Aorta (tissue), 5 donors: ENCODE measurements around the gene MLX. TPM values are rescaled to one million over a fixed set of nuclear protein-coding genes. Genes with fewer than 3 reads are reported as not detected.
A peak's percentile ranks its signal among the peaks of the same experiment; 100 is the strongest.

Experiments
- ATAC-seq: fragments of 200-7000 bp; cut with Tn5 transposase; one replicate; pipeline ENCODE4 v1.9.1; 2022; ENCODE audit warnings: moderate library complexity; ENCODE audit not compliant: low FRiP score
- DNase-seq, 2 donors: peaks; one replicate each; pipeline ENCODE4 v3.0.0-alpha.2; 2020
- H3K27ac ChIP-seq, 2 donors: one replicate each; pipeline ENCODE4 v1.5.1; 2013; ENCODE audit warnings: low read length in 2 of 2, mild to moderate bottlenecking in 2 of 2, moderate library complexity in 2 of 2, control low read depth in 1 of 2, inconsistent platforms in 1 of 2, low read depth in 1 of 2
- H3K27me3 ChIP-seq, 2 donors: one replicate each; pipeline ENCODE4 v1.6.1; 2013; ENCODE audit warnings: control low read depth in 1 of 2, low read length in 1 of 2, mild to moderate bottlenecking in 1 of 2, moderate library complexity in 1 of 2; ENCODE audit not compliant: insufficient read depth in 2 of 2, control insufficient read depth in 1 of 2
- H3K36me3 ChIP-seq, 2 donors: one replicate each; pipeline ENCODE4 v1.6.1; 2013; ENCODE audit warnings: control low read depth in 1 of 2, low read length in 1 of 2, mild to moderate bottlenecking in 1 of 2; ENCODE audit not compliant: insufficient read depth in 2 of 2, control insufficient read depth in 1 of 2
- H3K4me1 ChIP-seq, 2 donors: one replicate each; pipeline ENCODE4 v1.6.1; 2013; ENCODE audit warnings: low read length in 2 of 2, control low read depth in 1 of 2, mild to moderate bottlenecking in 1 of 2, moderate library complexity in 1 of 2; ENCODE audit not compliant: insufficient read depth in 2 of 2, control insufficient read depth in 1 of 2
- H3K4me3 ChIP-seq, 2 donors: one replicate each; pipeline ENCODE4 v1.5.1; 2013; ENCODE audit warnings: low read length in 2 of 2, control low read depth in 1 of 2, mild to moderate bottlenecking in 1 of 2
- H3K9me3 ChIP-seq: one replicate; pipeline ENCODE4 v1.6.1; 2013; ENCODE audit warnings: mild to moderate bottlenecking, low read length; ENCODE audit not compliant: control insufficient read depth
- WGBS, 2 donors: extraction: QIAGEN DNeasy Blood & Tissue Kit; methylation state at CpG; one replicate each; pipeline ENCODE4 v1.1.7; 2013; 5-methylcytosine and 5-hydroxymethylcytosine counted together
- intact Hi-C, 2 donors: fragments of 100-400 bp; cut with DNase I; formaldehyde crosslinking; loops; one replicate each; pipeline versions ENCODE4 v1.14.2 to v1.15.0; 2022
- polyA plus RNA-seq, 2 donors: library from polyadenylated mRNA; stranded (reverse); fragments of 200-250 nt; gene quantifications; one replicate each; pipeline ENCODE4 v1.2.3, GENCODE V29; 2013
- total RNA-seq, 2 donors: library from RNA; stranded (reverse); fragmentation: NEBNext Ultra II Directional; extraction: Animal tissue kit (Norgen Biotek cat#: 25700); gene quantifications; one replicate each; pipeline ENCODE4 v1.2.1, GENCODE V29; 2021
- donor health status: healthy with polysubstance abuse.
- donor health status: Bipolar disorder and iron deficiency.
- donor health status: DM: no; HTN: no; CAD: no.
- donor health status: DM: no; HTN: no; CAD: no.
- donor health status: DM: yes; HTN: yes; CAD: no.

Gene MLX
- total and polyA plus RNA-seq, 4 donors = 31.9 to 38.6 (median 34.0) TPM

DNA sequence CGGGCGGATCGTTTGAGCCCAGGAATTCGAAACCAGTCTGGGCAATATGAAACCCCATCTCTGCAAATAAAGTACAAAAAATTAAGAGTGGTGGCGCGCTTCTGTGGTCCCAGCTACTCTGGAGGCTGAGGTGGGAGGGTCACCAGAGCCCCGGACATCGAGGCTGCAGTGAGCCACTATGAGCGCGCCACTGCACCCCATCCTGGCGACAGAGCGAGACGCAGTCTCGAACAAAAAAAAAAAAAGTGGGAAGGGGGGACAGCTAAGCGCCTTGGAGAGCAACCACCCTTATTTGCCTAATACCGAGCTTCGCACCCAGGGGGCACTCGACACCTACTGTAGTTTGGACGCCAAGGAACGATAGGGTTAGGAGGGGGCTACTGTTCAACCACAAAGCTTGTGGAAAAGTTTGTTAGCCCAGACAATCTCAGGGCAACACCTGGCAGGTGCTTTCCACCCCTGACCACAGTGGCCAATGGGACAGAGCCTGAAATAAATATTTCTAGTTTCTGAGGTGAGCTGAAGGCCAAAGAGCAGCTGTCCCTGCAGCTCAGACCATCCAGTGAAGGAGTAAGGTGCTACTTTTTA, 11.5 kb downstream of the MLX start:
- Histone ChIP-seq H3K27me3 (no peaks in the 10 kb centered on the region), H3K4me3 (peak overlapping the region; percentile 39 to 93), H3K27ac (peak overlapping the region in 1 of 2 donors; percentile 91), H3K36me3 (peaks cover 4 to 23% of the 10 kb centered on the region in 2 donors), H3K4me1 (no peaks in the 10 kb centered on the region), H3K9me3 (no peaks in the 10 kb centered on the region)
- 0 to 1% methylated on average over 20 of the region's 20 CpGs for WGBS, 2 donors
- DNase-seq (peak; percentile 75 to 92), ATAC-seq (peak; percentile 84)
- intact Hi-C loops = loop anchor here in 1 of 2 donors (2.0 to 10.0 kb wide), 2 partner anchors 184 to 256 kb away; partner anchors contain the start of gene PSME3

DNA sequence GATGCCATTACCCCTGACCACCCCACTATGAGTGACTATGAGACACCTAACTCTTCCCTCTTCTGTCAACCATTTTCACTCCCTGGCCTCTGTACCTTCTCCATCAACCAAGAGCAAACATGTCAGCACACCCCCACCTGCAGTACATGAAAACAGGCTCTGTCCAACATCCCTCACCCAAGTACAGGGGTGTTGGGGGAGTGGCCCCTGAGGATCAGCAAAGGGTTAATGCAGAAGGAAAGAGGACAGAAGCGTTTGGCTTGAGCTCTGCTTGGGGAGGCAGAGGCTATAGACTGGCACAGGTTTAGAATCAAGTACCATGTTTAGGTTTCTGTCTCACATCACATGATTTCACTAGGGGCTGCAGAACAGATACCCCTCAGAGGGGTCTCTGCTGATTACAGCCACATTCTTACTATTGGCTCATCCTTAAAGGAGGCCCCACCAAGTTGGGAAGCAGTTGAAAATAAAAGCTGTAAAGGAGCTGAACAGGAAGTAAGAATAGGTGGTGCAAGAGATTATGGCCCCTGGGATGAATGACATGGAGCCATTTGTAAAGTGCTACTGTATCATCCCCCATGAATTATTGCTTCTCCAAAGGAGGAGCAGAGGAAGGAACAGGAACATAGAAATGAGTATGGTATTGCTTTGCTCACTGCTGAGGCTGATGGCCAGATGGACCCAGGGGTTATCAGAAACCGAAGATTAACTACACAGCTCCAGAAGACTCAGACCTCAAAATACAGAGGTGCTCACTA, 13.1 kb downstream of the MLX start:
- no peaks in the 10 kb centered on the region for H3K9me3 ChIP-seq

GRCh38 chr17:42581744-42582270, 14.9 kb downstream of the MLX start:
- H3K4me3 ChIP-seq = no peak overlapping the region
- ATAC-seq = no peak
- 82 to 85% methylated on average over 10 of the region's 10 CpGs for WGBS, 2 donors
- intact Hi-C loops = loop anchor here in 1 of 2 donors (5.0 to 10.0 kb wide), 2 partner anchors 100 to 183 kb away; partner anchors contain the start of genes CCR10, CNTNAP1 and RAMP2
- no peaks in the 10 kb centered on the region for H3K4me1 ChIP-seq
- H3K9me3 ChIP-seq = no peaks in the 10 kb centered on the region
- peaks cover 7 to 26% of the 10 kb centered on the region in 2 donors for H3K36me3 ChIP-seq
- no peak overlapping the region for H3K27ac ChIP-seq
- H3K27me3 ChIP-seq = no peaks in the 10 kb centered on the region
- DNase-seq = peak in 1 of 2 donors; percentile 67

More for the DNA sequence above, 13.1 kb downstream of the MLX start:
- WGBS, 2 donors = 47 to 48% methylated on average over 2 of the region's 2 CpGs
- no peaks in the 10 kb centered on the region for H3K27me3 ChIP-seq
- DNase-seq (peak in 1 of 2 donors; percentile 2), ATAC-seq (no peak)
- intact Hi-C loops = loop anchor here (2.0 to 10.0 kb wide), 4 partner anchors 102 to 255 kb away; partner anchors contain the start of genes CCR10 (in 1 of the 2), CNTNAP1 (in 1 of the 2), PSME3 (in 1 of the 2) and RAMP2 (in 1 of the 2)
- H3K27ac ChIP-seq = no peak overlapping the region
- H3K4me3 ChIP-seq = no peak overlapping the region
- no peaks in the 10 kb centered on the region for H3K4me1 ChIP-seq
- peaks cover 6 to 23% of the 10 kb centered on the region in 2 donors for H3K36me3 ChIP-seq

DNA sequence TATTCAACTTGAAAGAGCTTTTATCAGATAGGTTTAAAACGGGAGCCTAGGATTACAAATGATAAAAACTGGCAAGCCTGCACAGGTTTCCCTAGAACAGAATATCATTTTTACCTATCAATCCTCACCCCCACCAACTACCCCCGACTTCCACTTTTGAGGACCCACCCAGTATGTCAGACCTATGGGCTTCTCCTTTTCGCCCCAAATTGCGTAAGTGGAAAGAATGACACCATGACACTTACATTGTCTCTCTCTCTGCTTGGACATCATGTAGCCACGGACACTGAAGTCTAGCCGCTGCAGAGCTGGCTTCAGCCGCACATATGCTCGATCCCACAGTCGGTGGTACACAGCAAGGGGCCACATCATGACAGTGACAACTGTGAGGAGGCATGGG, 18.0 kb downstream of the MLX start:
- no peaks in the 10 kb centered on the region for H3K9me3 ChIP-seq
- H3K27me3 ChIP-seq = no peaks in the 10 kb centered on the region
- peaks cover 16 to 27% of the 10 kb centered on the region in 2 donors for H3K36me3 ChIP-seq
- no peak overlapping the region for H3K4me3 ChIP-seq
- intact Hi-C loops = loop anchor here in 1 of 2 donors (5.0 to 10.0 kb wide), 2 partner anchors 97 to 180 kb away; partner anchors contain the start of genes CCR10, CNTNAP1 and RAMP2
- peak in 1 of 2 donors; percentile 56 for DNase-seq
- WGBS, 2 donors = 74 to 76% methylated on average over 9 of the region's 9 CpGs
- no peaks in the 10 kb centered on the region for H3K4me1 ChIP-seq
- no peak for ATAC-seq
- no peak overlapping the region for H3K27ac ChIP-seq

DNA sequence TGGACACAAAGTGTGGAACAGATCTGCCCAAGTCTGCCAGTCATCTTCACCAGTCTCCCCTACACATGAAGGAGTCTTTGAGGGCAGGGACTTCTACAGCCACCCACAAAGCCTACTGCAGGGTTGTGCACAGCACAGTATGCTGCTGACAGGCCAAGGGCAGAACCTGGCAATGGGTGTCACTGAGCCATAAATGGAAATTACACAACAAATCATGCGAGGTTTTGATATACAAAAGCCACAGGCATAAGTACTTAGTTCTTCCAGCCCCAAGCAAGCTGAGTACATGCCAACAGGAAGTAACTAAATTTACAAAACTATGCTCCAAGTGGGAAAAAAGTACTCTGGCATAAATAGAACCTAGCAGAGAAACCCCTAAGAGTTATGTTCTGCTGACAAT, 18.5 kb downstream of the MLX start:
- Histone ChIP-seq H3K4me1 (no peaks in the 10 kb centered on the region), H3K36me3 (peaks cover 16 to 22% of the 10 kb centered on the region in 2 donors), H3K4me3 (no peak overlapping the region), H3K9me3 (no peaks in the 10 kb centered on the region), H3K27me3 (no peaks in the 10 kb centered on the region), H3K27ac (no peak overlapping the region)
- 4 to 6% methylated on average over 1 of the region's 1 CpG for WGBS, 2 donors
- intact Hi-C loops = loop anchor here in 1 of 2 donors (10.0 kb wide), 1 partner anchor 179 kb away; the partner anchor contains the start of gene RAMP2
- ATAC-seq = no peak
- DNase-seq = peak in 1 of 2 donors; percentile 17

DNA sequence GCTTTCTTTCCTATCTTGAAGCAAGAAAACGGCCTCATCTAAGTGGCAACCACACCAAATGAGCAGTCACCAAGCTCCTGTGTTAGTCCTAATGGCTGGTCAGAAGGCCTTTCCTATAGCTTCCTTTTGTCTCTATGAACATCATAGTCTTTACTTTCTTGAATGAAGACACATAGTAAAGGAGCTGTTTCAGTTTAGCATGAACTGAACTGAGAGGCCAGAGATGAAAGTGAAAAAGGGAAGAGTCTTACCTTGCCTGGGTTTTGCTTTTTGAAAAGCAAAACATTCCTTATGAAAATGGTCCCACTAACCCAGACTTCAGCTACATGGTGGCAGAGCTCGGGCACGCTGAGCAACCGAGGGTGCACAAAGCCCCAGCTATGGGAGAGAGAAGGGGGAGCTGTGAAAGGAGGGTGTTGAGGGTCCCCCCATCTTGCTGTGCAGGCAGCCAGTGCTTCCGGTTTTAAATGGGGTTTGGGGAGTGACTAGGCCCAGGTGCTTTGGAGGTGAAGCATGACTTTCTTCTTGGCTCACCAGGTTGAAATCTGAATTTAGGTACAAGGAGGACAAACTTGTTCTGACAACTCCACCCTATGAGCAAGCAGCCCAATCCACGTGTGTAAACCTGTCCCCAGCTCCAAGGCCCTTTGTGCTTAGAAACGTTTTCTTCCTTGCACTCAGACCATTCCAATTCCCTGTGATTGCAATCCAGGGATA, 19.8 kb downstream of the MLX start:
- Histone ChIP-seq H3K27ac (no peak overlapping the region), H3K36me3 (peaks cover 16 to 21% of the 10 kb centered on the region in 2 donors), H3K27me3 (no peaks in the 10 kb centered on the region), H3K4me1 (no peaks in the 10 kb centered on the region), H3K4me3 (no peak overlapping the region), H3K9me3 (no peaks in the 10 kb centered on the region)
- intact Hi-C loops = loop anchor here in 1 of 2 donors (10.0 kb wide), 1 partner anchor 178 kb away; the partner anchor contains the start of gene RAMP2
- DNase-seq (no peak), ATAC-seq (no peak)
- WGBS, 2 donors = 72 to 73% methylated on average over 7 of the region's 7 CpGs

GRCh38 chr17:42590886-42591285, 24.0 kb downstream of the MLX start:
- peaks cover 5 to 12% of the 10 kb centered on the region in 2 donors for H3K36me3 ChIP-seq
- intact Hi-C loops = no loop called here
- DNase-seq (no peak), ATAC-seq (no peak)
- no peaks in the 10 kb centered on the region for H3K9me3 ChIP-seq
- 92 to 99% methylated on average over 2 of the region's 2 CpGs for WGBS, 2 donors
- H3K27ac ChIP-seq = no peak overlapping the region
- H3K27me3 ChIP-seq = no peaks in the 10 kb centered on the region
- H3K4me3 ChIP-seq = no peak overlapping the region
- H3K4me1 ChIP-seq = no peaks in the 10 kb centered on the region

DNA sequence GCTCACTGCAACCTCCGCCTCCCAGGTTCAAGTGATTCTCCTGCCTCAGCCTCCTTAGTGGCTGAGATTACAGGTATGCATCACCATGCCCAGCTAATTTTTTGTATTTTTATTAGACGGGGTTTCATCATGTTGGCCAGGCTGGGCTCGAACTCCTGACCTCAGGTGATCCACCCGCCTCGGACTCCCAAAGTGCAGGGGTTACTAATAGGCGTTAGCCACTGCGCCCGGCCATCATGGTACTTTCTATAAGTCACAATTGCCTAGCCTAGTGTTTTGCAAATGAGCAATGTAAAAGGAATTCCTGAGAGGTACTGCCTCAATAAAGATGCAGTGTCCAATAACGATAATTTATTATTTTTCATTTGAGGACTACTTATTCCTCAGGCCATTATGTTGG, 24.5 kb downstream of the MLX start:
- WGBS, 2 donors = 91% methylated on average over 9 of the region's 9 CpGs
- no peak for DNase-seq
- ATAC-seq = no peak

More for the DNA sequence above, 24.5 kb downstream of the MLX start:
- H3K27me3 ChIP-seq = no peaks in the 10 kb centered on the region
- H3K36me3 ChIP-seq = peaks cover 5 to 12% of the 10 kb centered on the region in 2 donors
- no peaks in the 10 kb centered on the region for H3K4me1 ChIP-seq
- H3K4me3 ChIP-seq = no peak overlapping the region
- intact Hi-C loops = no loop called here
- no peak overlapping the region for H3K27ac ChIP-seq
- no peaks in the 10 kb centered on the region for H3K9me3 ChIP-seq
